Gastroesophageal sphincter (tissue), 3 donors: Measurements from ENCODE around the gene PRKCD.

Experiments used
- CTCF ChIP-seq, 4 experiments: fragments of 200-600 bp in 2 of 4; fragments of 450-650 bp in 2 of 4; sonication (generic) in 1 of 4; IDR thresholded peaks; one replicate each; pipeline ENCODE4 v1.5.1; 2017 to 2019; ENCODE audit warnings: antibody characterized with exemption in 4 of 4, mild to moderate bottlenecking in 2 of 4, moderate library complexity in 2 of 4
- POLR2A ChIP-seq, 2 donors: fragments of 450-650 bp; IDR thresholded peaks; one replicate each; pipeline ENCODE4 v1.6.1; 2017; ENCODE audit warnings: antibody characterized with exemption in 2 of 2, mild to moderate bottlenecking in 2 of 2, moderate library complexity in 1 of 2
- POLR2AphosphoS5 ChIP-seq: sonication (generic); formaldehyde crosslinking; IDR thresholded peaks from one replicate; pipeline ENCODE4 v1.6.1; 2017; ENCODE audit warnings: antibody characterized with exemption

DNA sequence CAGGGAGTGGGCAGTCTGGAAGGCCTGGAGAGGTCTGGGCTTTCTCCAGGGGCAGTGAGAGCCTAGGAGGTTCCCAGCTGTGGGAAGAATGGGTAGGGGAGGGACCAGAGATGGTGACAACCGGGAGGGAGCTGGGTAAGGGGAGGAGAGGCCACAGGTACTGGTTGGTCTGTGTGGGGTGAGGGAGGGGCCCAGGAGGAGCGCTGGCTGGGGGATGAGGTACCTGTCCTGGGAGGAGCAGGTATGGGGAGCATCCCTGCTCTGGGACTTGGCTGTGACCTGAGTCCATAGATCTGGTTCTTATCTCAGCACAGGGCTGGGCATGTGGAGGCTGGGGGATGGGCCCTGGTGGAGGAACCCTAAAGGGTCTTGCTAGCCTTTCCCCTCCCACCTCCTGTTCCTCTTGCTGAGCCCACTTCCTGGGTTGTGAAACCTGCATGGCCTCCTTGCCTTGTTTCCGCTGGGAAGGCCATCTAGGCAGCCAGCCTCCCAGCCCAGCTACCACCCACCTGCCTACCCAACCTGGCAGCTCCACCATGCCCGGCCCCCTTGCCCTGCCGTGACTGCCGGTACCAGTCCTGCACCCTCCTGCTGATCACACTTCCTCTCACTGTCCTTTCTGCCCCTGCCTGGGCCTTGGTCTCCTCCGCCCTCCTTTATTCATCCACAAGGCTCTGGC lies 11.0 kb downstream of the PRKCD start:
- TF ChIP-seq CTCF (IDR thresholded peaks at IDR 0.05) (no peak), POLR2A (IDR thresholded peaks at IDR 0.05) (no peak), POLR2AphosphoS5 (no peak)
